Neutrophil (primary cell): Measurements from ENCODE around the gene AKAP6.

Experiments used
- H3K27ac ChIP-seq: fragments of 200-600 bp; sonication (generic); 2 replicates; pipeline ENCODE4 v1.5.1; 2016; ENCODE audit warnings: mild to moderate bottlenecking, moderate library complexity
- H3K27me3 ChIP-seq: fragments of 200-600 bp; sonication (generic); 2 replicates; pipeline ENCODE4 v1.6.0; 2016; ENCODE audit warnings: mild to moderate bottlenecking
- H3K36me3 ChIP-seq: fragments of 200-600 bp; sonication (generic); 2 replicates; pipeline ENCODE4 v1.5.1; 2017
- H3K4me1 ChIP-seq, 2 experiments: fragments of 200-600 bp in 1 of 2; sonication (generic) in 1 of 2; 1 replicate in 1 of 2; 2 replicates in 1 of 2; pipeline versions ENCODE4 v1.5.1 to v1.6.1; 2013 to 2016; ENCODE audit warnings: low read depth in 1 of 2, low read length in 1 of 2, mild to moderate bottlenecking in 1 of 2, moderate library complexity in 1 of 2; ENCODE audit not compliant: control insufficient read depth in 1 of 2, insufficient read depth in 1 of 2
- H3K4me3 ChIP-seq, 2 experiments: fragments of 200-600 bp in 1 of 2; sonication (generic) in 1 of 2; 1 replicate in 1 of 2; 2 replicates in 1 of 2; pipeline ENCODE4 v1.5.1; 2013 to 2016; ENCODE audit warnings: low read depth in 1 of 2, low read length in 1 of 2, mild to moderate bottlenecking in 1 of 2, moderate library complexity in 1 of 2
- H3K9me3 ChIP-seq: fragments of 200-600 bp; sonication (generic); 2 replicates; pipeline ENCODE4 v1.5.1; 2016
- TF ChIP-seq, protein P1 (sequence below): fragments of 200-600 bp; sonication (generic); IDR thresholded peaks from 2 replicates; pipeline ENCODE4 v1.5.1; 2016; ENCODE audit warnings: antibody characterized with exemption

AKAP6 gene

DNA sequence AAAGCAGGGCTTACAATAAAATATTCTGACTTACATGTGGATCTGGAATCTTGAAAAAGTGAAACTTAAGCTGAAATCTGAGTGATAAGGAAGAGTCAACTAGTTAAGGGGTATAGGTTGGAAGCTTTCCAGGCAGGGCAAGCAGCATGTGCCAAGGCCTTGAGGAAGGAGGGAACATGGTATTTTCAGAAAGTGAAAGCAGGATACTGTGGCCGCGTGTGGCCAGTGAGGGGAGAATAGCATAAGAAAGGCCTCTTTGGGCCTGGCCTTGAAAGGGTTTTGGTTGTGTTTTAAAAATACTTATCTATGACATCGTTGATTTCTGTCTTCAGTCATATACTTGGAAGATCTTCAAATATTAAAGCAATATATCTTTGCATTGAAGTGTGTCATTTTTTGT, 213.4 kb downstream of the AKAP6 start:
- no peak overlapping the region for H3K27ac ChIP-seq
- no peaks in the 10 kb centered on the region for H3K36me3 ChIP-seq
- H3K27me3 ChIP-seq = no peaks in the 10 kb centered on the region
- H3K4me3 ChIP-seq = no peak overlapping the region
- TF ChIP-seq, protein P1, sequence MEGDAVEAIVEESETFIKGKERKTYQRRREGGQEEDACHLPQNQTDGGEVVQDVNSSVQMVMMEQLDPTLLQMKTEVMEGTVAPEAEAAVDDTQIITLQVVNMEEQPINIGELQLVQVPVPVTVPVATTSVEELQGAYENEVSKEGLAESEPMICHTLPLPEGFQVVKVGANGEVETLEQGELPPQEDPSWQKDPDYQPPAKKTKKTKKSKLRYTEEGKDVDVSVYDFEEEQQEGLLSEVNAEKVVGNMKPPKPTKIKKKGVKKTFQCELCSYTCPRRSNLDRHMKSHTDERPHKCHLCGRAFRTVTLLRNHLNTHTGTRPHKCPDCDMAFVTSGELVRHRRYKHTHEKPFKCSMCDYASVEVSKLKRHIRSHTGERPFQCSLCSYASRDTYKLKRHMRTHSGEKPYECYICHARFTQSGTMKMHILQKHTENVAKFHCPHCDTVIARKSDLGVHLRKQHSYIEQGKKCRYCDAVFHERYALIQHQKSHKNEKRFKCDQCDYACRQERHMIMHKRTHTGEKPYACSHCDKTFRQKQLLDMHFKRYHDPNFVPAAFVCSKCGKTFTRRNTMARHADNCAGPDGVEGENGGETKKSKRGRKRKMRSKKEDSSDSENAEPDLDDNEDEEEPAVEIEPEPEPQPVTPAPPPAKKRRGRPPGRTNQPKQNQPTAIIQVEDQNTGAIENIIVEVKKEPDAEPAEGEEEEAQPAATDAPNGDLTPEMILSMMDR = no peak
- no peaks in the 10 kb centered on the region for H3K4me1 ChIP-seq
- no peaks in the 10 kb centered on the region for H3K9me3 ChIP-seq

DNA sequence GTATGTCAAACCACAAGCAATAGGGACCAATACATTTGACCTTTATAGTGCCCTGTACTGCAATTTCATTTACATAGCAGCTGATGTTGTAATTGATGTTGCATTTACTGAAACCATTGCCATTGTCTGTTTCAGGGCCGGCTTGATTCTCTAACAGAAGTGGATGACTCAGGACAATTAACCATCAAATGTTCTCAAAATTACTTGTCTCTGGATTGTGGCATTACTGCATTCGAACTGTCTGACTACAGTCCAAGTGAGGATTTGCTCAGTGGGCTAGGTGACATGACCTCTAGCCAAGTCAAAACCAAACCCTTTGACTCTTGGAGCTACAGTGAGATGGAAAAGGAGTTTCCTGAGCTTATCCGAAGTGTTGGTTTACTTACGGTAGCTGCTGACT, 216.0 kb downstream of the AKAP6 start:
- no peaks in the 10 kb centered on the region for H3K36me3 ChIP-seq
- no peak overlapping the region for H3K27ac ChIP-seq
- H3K9me3 ChIP-seq = no peaks in the 10 kb centered on the region
- no peak overlapping the region for H3K4me3 ChIP-seq
- H3K4me1 ChIP-seq = no peaks in the 10 kb centered on the region
- no peaks in the 10 kb centered on the region for H3K27me3 ChIP-seq
- TF ChIP-seq, protein P1 = no peak

DNA sequence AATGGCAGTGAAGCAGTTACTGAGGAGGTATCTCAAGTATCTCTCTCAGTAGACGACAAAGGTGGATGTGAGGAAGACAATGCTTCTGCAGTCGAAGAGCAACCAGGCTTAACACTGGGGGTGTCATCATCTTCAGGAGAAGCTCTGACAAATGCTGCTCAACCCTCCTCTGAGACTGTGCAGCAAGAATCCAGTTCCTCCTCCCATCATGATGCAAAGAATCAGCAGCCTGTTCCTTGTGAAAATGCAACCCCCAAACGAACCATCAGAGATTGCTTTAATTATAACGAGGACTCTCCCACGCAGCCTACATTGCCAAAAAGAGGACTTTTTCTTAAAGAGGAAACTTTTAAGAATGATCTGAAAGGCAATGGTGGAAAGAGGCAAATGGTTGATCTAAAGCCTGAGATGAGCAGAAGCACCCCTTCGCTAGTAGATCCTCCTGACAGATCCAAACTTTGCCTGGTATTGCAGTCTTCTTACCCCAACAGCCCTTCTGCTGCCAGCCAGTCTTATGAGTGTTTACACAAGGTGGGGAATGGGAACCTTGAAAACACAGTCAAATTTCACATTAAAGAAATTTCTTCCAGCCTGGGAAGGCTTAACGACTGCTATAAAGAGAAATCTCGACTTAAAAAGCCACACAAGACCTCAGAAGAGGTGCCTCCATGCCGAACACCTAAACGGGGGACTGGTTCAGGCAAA, 216.6 kb downstream of the AKAP6 start:
- no peak overlapping the region for H3K4me3 ChIP-seq
- no peaks in the 10 kb centered on the region for H3K36me3 ChIP-seq
- H3K9me3 ChIP-seq = no peaks in the 10 kb centered on the region
- H3K27me3 ChIP-seq = no peaks in the 10 kb centered on the region
- no peak overlapping the region for H3K27ac ChIP-seq
- TF ChIP-seq, protein P1 = no peak
- no peaks in the 10 kb centered on the region for H3K4me1 ChIP-seq

DNA sequence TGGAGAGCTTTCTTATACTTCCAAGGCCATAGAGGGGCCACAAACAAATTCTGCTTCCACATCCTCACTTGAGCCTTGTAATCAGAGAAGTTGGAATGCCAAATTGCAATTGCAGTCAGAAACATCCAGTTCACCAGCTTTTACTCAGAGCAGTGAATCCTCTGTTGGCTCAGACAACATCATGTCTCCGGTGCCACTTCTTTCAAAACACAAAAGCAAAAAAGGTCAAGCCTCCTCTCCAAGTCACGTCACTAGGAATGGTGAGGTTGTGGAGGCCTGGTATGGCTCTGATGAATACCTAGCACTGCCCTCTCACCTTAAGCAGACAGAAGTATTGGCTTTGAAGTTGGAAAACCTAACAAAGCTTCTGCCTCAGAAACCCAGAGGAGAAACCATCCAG, 217.1 kb downstream of the AKAP6 start:
- Histone ChIP-seq H3K4me1 (no peaks in the 10 kb centered on the region), H3K27ac (no peak overlapping the region), H3K9me3 (no peaks in the 10 kb centered on the region), H3K36me3 (no peaks in the 10 kb centered on the region), H3K4me3 (no peak overlapping the region), H3K27me3 (no peaks in the 10 kb centered on the region)
- TF ChIP-seq, protein P1 = no peak

DNA sequence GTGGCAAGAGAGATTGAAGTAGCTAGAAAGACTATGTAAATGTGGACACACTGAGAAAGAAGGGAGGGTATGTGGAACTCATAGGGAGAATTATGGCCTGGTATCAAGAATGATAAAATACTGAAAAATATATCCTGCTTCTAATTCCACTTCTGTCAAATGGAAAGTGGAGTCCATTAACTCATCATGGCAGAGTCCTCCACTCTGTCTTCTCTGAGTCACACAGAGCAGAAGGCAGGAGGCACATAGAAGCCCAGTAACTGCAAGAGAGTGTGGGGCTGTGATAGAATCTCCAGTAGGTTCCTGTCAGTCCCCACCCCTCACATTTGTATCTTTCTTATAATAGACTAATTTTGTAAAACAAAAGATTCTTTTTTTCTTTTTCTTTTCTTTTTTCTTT, 223.7 kb downstream of the AKAP6 start:
- no peaks in the 10 kb centered on the region for H3K9me3 ChIP-seq
- no peak overlapping the region for H3K4me3 ChIP-seq
- H3K36me3 ChIP-seq = no peaks in the 10 kb centered on the region
- H3K4me1 ChIP-seq = no peaks in the 10 kb centered on the region
- TF ChIP-seq, protein P1 = no peak
- no peak overlapping the region for H3K27ac ChIP-seq
- H3K27me3 ChIP-seq = no peaks in the 10 kb centered on the region
